Caco-2 (cell line): ENCODE measurements around the gene PEF1. TPM values are rescaled to one million over a fixed set of nuclear protein-coding genes. Genes with fewer than 3 reads are reported as not detected.

Experiments used
- BruUV-seq: library from RNA; stranded (reverse); fragments of 400-500 nt; replicated peaks from 2 replicates; lab custom pipeline; 2021; lab: Mats Ljungman, UMichigan
- CTCF ChIA-PET: fragments of 300-600 bp; sonication (Branson Sonifier 250); formaldehyde crosslinking; loops from one replicate; lab custom pipeline; 2022; ENCODE audit warnings: antibody characterized with exemption; lab: Charles Lee
- POLR2A ChIA-PET: fragments of 300-600 bp; sonication (Branson Sonifier 250); formaldehyde crosslinking; loops from one replicate; lab custom pipeline; 2022; ENCODE audit warnings: antibody characterized with exemption; lab: Charles Lee
- DNase-seq, 2 experiments: peaks; one replicate each; pipeline versions ENCODE4 v3.0.0 to v3.0.0-alpha.2; 2020 to 2022
- H3K27me3 ChIP-seq: replicated peaks from 2 replicates; pipeline ENCODE4 v1.6.0; 2011; ENCODE audit warnings: low read length; ENCODE audit not compliant: control insufficient read depth, insufficient read depth
- H3K36me3 ChIP-seq: 2 replicates; pipeline ENCODE4 v1.5.1; 2011; ENCODE audit warnings: low read length; ENCODE audit not compliant: control insufficient read depth, insufficient read depth
- H3K4me1 ChIP-seq: fragments of 250-450 bp; sonication (Bioruptor Pico); 2 replicates; pipeline ENCODE4 v1.5.1; 2020; ENCODE audit warnings: mild to moderate bottlenecking
- H3K4me3 ChIP-seq: 2 replicates; pipeline ENCODE4 v1.5.1; 2011; ENCODE audit warnings: low read depth, mild to moderate bottlenecking, control low read depth, low read length
- H3K9me3 ChIP-seq: fragments of 250-450 bp; sonication (Bioruptor Pico); 2 replicates; pipeline ENCODE4 v1.5.1; 2020; ENCODE audit warnings: mild to moderate bottlenecking, moderate library complexity
- H3K27ac Mint-ChIP-seq: one replicate; pipeline ENCODE4 v1.8.0; 2022; ENCODE audit warnings: mixed read lengths; ENCODE audit not compliant: unreplicated experiment
- H3K27me3 Mint-ChIP-seq: one replicate; pipeline ENCODE4 v1.8.0; 2022; ENCODE audit warnings: mixed read lengths; ENCODE audit not compliant: insufficient read depth, unreplicated experiment
- H3K36me3 Mint-ChIP-seq: one replicate; pipeline ENCODE4 v1.8.0; 2022; ENCODE audit warnings: mild to moderate bottlenecking, mixed read lengths; ENCODE audit not compliant: insufficient read depth, unreplicated experiment
- H3K4me1 Mint-ChIP-seq: one replicate; pipeline ENCODE4 v1.8.0; 2022; ENCODE audit warnings: low read depth, mixed read lengths; ENCODE audit not compliant: unreplicated experiment
- H3K4me3 Mint-ChIP-seq: one replicate; pipeline ENCODE4 v1.8.0; 2022; ENCODE audit warnings: mild to moderate bottlenecking, moderate library complexity, mixed read lengths; ENCODE audit not compliant: unreplicated experiment
- H3K9me3 Mint-ChIP-seq: one replicate; pipeline ENCODE4 v1.8.0; 2022; ENCODE audit warnings: mixed read lengths; ENCODE audit not compliant: unreplicated experiment
- CTCF ChIP-seq, 2 experiments: fragments of 200-600 bp in 1 of 2; IDR thresholded peaks; 1 replicate in 1 of 2; 2 replicates in 1 of 2; pipeline versions ENCODE4 v1.5.1 to v1.8.0; 2011 to 2022; ENCODE audit warnings: antibody characterized with exemption in 1 of 2, control low read depth in 1 of 2, inconsistent platforms in 1 of 2, low read depth in 1 of 2, low read length in 1 of 2, mild to moderate bottlenecking in 1 of 2, moderate library complexity in 1 of 2; ENCODE audit not compliant: insufficient read depth in 1 of 2, severe bottlenecking in 1 of 2, unreplicated experiment in 1 of 2
- intact Hi-C: fragments of 100-400 bp; cut with micrococcal nuclease; formaldehyde crosslinking; loops from one replicate; pipeline ENCODE4 v1.10.0; 2022; ENCODE audit not compliant: unreplicated experiment
- total RNA-seq: library from RNA; stranded (reverse); gene quantifications from 2 replicates; pipeline ENCODE4 v1.2.3, GENCODE V29; 2022

The PEF1 gene
- total RNA-seq, 1 experiment from 2014 or later = 22.1 TPM

GRCh38 chr1:31672986-31673385 is 28.3 kb upstream of the PEF1 start:
- Histone ChIP-seq H3K9me3 (no peaks in the 10 kb centered on the region), H3K36me3 (no peaks in the 10 kb centered on the region), H3K27me3 (no peaks in the 10 kb centered on the region), H3K4me1 (no peaks in the 10 kb centered on the region), H3K4me3 (no peak overlapping the region)
- no TSS peak for BruUV-seq
- POLR2A ChIA-PET = no interaction called here
- Mint-ChIP-seq H3K27me3 (no peaks in the 10 kb centered on the region), H3K9me3 (no peaks in the 10 kb centered on the region), H3K4me1 (peaks cover 7% of the 10 kb centered on the region), H3K4me3 (no peak overlapping the region), H3K36me3 (no peaks in the 10 kb centered on the region), H3K27ac (no peak overlapping the region)
- TF ChIP-seq CTCF (IDR thresholded peaks at IDR 0.05; ENCODE audit: insufficient read depth in 1 of 2, low read depth in 1 of 2, low read length in 1 of 2, severe bottlenecking in 1 of 2, unreplicated experiment in 1 of 2) = no peak
- DNase-seq = no peak
- CTCF ChIA-PET = no interaction called here
- intact Hi-C loops = no loop called here

GRCh38 chr1:31671561-31672201 is 27.0 kb upstream of the PEF1 start:
- TF ChIP-seq CTCF (IDR thresholded peaks at IDR 0.05; ENCODE audit: insufficient read depth in 1 of 2, low read depth in 1 of 2, low read length in 1 of 2, severe bottlenecking in 1 of 2, unreplicated experiment in 1 of 2) = no peak
- H3K27me3 Mint-ChIP-seq = no peaks in the 10 kb centered on the region
- ChIA-PET POLR2A (no interaction called here), CTCF (interaction anchor here (0.6 to 0.7 kb wide), 2 partner anchors 11 to 12 kb away, joined by 3 read pairs; no protein-coding TSS in a partner anchor)
- no peaks in the 10 kb centered on the region for H3K9me3 Mint-ChIP-seq
- peaks cover 7% of the 10 kb centered on the region for H3K4me1 Mint-ChIP-seq
- H3K36me3 Mint-ChIP-seq = no peaks in the 10 kb centered on the region
- DNase-seq = no peak
- H3K4me1 ChIP-seq = no peaks in the 10 kb centered on the region
- no peak overlapping the region for H3K27ac Mint-ChIP-seq
- no peak overlapping the region for H3K4me3 Mint-ChIP-seq
- H3K27me3 ChIP-seq = no peaks in the 10 kb centered on the region
- intact Hi-C loops = no loop called here
- no TSS peak for BruUV-seq
- H3K9me3 ChIP-seq = no peaks in the 10 kb centered on the region
- no peak overlapping the region for H3K4me3 ChIP-seq
- no peaks in the 10 kb centered on the region for H3K36me3 ChIP-seq

- no peak overlapping the region for H3K27ac Mint-ChIP-seq
- TF ChIP-seq CTCF (IDR thresholded peaks at IDR 0.05; ENCODE audit: insufficient read depth in 1 of 2, low read depth in 1 of 2, low read length in 1 of 2, severe bottlenecking in 1 of 2, unreplicated experiment in 1 of 2) = no peak
- Histone ChIP-seq H3K36me3 (no peaks in the 10 kb centered on the region), H3K4me3 (no peak overlapping the region), H3K9me3 (no peaks in the 10 kb centered on the region), H3K27me3 (no peaks in the 10 kb centered on the region), H3K4me1 (no peaks in the 10 kb centered on the region)
- ChIA-PET POLR2A (no interaction called here), CTCF (no interaction called here)
- H3K36me3 Mint-ChIP-seq = no peaks in the 10 kb centered on the region
- no peaks in the 10 kb centered on the region for H3K9me3 Mint-ChIP-seq
- DNase-seq = no peak
- H3K4me3 Mint-ChIP-seq = no peak overlapping the region
- intact Hi-C loops = no loop called here
- peaks cover 7% of the 10 kb centered on the region for H3K4me1 Mint-ChIP-seq
- H3K27me3 Mint-ChIP-seq = no peaks in the 10 kb centered on the region
- BruUV-seq = no TSS peak
These were observed 26.5 kb upstream of the PEF1 start for GRCh38 chr1:31671147-31671546.
